NCI-H1694 (cell line): ENCODE results near the gene ACR.

Experiments used
- DNase-seq: peaks from one replicate; lab custom pipeline; 2025; lab: John Stamatoyannopoulos, UW

ACR gene

GRCh38 chr22:50702821-50703725 lies 34.9 kb upstream of the ACR start:
- no peak for DNase-seq

DNA sequence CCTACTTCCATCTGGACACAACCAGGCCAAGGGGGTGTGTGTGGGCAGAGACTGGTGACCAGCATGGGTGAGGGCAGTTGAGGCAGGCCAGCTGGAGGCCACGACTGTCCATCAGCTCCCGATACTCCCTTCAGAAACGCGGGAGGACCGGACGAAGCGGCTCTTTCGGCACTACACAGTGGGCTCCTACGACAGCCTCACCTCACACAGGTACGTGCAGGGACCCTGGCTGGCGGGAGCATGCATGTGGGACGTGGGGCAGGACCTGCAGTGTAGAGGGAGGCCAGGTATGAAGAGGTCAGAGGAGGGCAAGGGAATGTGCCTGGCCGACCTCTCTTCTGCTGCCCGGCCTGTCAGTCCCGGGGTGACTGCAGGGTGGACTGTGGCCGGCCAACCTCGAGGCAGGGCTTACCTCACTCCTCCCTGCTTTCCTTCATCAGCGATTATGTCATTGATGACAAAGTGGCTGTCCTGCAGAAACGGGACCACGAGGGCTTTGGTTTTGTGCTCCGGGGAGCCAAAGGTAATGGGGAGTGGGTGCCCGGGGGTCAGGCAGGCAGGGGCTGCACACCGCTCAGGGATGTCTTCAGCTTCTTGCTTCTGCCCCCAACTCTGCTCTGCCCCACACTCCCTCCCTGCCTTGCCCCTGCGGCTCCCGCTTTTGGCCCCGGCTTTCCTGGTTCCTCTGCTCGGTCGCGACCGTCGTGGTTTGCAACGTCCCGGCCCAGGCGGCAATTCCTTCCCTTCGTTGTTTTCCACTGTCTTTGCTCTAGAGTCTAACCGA lies 34.1 kb upstream of the ACR start:
- DNase-seq, result no peak

- no peak for DNase-seq
Observed at GRCh38 chr22:50704510-50705218, 33.3 kb upstream of the ACR start.

- DNase-seq, result peak; percentile 77
Observed at GRCh38 chr22:50705219-50705691, 32.7 kb upstream of the ACR start.

DNA sequence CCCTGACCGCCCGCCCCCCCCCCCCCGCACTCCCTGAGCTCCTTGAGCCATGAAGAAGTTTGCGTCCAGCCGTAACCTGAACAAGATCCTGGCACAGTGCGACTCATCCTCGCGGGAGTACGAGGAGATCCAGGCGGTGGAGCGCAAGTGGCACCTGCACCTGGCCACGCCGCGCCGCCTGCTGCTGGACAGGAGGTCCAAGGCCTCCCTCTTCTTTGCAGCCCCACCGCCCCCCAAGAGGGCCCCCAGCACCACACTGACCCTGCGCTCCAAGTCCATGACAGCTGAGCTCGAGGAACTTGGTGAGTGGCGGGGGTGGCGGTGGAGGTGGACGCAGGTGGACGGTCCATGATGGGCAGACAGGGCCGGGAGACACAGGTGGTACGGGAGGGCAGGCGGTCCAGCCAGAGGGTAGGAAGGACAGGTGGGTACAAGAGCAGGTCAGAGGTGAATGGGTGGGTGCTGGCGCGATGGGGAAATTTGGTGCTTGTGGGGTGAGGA lies 32.1 kb upstream of the ACR start:
- DNase-seq, result no peak

- DNase-seq, result no peak
Observed at GRCh38 chr22:50706481-50707125, 31.4 kb upstream of the ACR start.

- DNase-seq, result no peak
Observed at GRCh38 chr22:50708474-50708873, 29.5 kb upstream of the ACR start.

- no peak for DNase-seq
Observed at GRCh38 chr22:50708996-50709395, 29.0 kb upstream of the ACR start.

- no peak for DNase-seq
Observed at GRCh38 chr22:50710221-50710620, 27.8 kb upstream of the ACR start.

DNA sequence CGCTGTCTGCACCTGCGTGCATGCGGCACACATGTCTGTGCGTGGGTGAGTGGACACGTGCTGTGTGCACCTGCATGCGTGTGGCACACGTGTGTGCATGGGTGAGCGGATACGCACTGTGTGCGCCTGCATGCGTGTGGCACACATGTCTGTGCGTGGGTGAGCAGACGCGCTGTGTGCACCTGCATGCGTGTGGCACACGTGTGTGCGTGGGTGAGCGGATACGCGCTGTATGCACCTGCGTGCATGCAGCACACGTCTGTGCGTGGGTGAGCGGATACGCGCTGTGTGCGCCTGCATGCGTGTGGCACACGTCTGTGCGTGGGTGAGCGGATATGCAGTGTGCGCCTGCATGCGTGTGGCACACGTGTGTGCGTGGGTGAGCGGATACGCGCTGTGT lies 27.1 kb upstream of the ACR start:
- DNase-seq, result no peak

DNA sequence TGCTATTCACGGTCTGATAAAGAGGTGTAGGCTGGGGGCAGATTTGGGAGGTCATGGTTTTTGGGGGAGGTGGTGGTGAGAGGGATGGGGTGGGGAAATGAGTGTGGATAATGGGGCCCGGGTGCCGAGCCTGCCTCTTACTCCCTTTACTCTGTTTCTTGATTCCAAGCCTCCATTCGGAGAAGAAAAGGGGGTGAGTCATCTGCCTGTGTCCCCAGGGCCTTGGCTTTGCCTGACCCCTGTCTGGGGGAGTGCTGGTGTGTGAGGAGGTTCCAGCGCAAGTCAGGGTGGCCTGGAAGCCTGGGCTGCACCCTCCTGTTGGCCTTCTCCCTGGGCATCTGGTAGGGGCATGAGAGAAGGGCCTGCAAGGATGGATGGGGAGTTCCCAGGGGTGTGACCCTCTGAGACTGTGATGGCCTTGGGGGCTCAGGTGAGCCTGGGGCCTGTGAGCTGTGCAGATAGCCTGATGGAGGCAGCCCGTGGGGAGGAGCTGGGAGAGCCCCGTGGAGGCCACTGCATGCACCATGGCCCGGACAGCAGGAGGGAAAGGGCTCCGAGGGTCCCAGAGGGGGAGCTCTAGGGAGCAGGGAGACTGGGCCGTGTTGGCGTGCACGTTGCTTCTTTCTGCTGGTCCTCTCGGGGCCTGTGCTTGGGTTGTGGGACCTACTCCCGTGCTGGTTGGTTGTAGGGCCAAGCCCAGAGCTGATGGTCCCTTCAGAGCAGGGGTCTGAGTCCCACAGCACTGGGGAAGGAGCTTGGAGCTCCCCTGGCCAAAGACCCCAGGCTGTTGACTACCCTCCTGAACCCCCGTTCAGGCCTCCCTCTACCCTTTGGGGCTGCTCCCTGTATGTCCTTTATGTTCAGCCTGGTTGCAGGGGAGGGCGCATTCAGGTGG lies 26.3 kb upstream of the ACR start:
- no peak for DNase-seq

GRCh38 chr22:50712341-50713007 lies 25.5 kb upstream of the ACR start:
- DNase-seq, result no peak

GRCh38 chr22:50713008-50713385 lies 25.0 kb upstream of the ACR start:
- DNase-seq, result no peak

DNA sequence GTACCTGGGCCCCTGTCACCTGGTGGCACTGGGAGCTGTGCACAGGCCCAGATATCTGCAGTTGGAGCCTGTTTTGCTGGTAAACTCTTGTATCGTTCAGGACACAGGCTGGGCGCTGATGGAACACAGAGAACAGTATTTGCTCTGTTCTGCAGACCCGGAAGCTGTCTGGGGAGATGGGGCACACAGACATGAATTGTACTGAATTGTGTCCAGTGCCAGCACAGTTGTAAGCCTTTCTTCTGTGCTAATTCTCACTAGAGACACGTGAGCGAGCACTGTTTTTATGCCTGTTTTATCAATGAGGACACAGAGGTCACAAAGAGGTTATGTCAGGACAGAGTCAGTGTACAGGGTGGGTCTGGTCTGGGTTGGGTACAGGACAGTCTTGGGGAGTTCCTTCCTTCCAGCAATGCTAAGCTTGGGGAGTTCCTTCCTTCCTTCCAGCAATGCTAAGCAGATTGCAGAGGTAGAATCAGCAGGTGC lies 24.4 kb upstream of the ACR start:
- DNase-seq, result no peak

GRCh38 chr22:50714150-50714549 lies 23.9 kb upstream of the ACR start:
- no peak for DNase-seq

- no peak for DNase-seq
Observed at GRCh38 chr22:50714631-50715179, 23.3 kb upstream of the ACR start.

DNA sequence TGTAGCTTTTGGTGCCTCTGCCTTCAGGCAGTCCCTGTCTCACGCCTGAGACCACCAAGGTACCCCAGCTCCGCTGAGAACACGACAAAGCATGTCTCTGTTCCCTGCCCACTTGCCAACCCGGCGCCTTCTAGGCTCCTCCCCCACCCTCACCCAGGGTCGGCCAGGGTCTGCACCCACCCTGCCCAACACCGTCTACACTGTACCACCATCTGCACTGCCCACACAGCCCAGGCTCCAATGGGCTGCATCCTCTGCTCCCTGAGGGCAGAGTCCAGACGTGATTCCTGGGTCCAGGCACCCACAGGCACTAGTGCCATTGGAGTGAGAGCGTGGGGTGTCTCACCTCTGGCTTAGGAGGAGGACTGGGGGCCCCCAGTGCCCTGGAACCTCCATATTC lies 22.8 kb upstream of the ACR start:
- DNase-seq, result no peak

DNA sequence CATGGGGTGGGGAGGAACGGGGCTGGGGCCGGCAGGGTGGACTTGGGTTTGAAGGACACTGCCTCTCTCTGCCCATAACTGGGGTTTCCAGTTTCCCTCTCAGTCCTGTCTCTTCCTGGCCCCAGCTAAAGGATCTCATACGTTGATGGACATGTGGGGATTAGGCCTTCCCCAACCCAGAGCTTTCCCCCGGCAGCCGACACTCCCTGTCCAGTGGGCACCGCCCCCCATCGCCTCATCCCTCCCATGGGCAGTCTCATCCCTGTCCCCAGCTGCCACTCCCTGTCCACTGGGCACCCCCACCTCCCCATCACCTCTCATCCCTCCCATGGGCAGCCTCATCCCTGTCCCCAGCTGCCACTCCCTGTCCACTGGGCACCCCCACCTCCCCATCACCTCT lies 22.2 kb upstream of the ACR start:
- no peak for DNase-seq

GRCh38 chr22:50716290-50717024 lies 21.5 kb upstream of the ACR start:
- DNase-seq, result no peak
